Mesothelial cell of epicardium (in vitro differentiated cells): ENCODE data around the gene RSU1. TPM values are rescaled to one million over a fixed set of nuclear protein-coding genes. Genes with fewer than 3 reads are reported as not detected.

Experiments
- DNase-seq, 2 experiments: peaks; one replicate each; pipeline ENCODE4 v3.0.0; 2021; ENCODE audit warnings: low spot score in 2 of 2; ENCODE audit not compliant: unreplicated experiment in 2 of 2
- H3K27ac Mint-ChIP-seq: 2 replicates; pipeline ENCODE4 v1.8.0; 2021; ENCODE audit warnings: mixed read lengths
- H3K27me3 Mint-ChIP-seq: 2 replicates; pipeline ENCODE4 v1.8.0; 2021; ENCODE audit warnings: low read depth, mixed read lengths
- H3K36me3 Mint-ChIP-seq: 2 replicates; pipeline ENCODE4 v1.8.0; 2021; ENCODE audit warnings: mixed read lengths
- H3K4me1 Mint-ChIP-seq: 2 replicates; pipeline ENCODE4 v1.8.0; 2021; ENCODE audit warnings: mixed read lengths
- H3K4me3 Mint-ChIP-seq: 2 replicates; pipeline ENCODE4 v1.8.0; 2021; ENCODE audit warnings: mild to moderate bottlenecking, moderate library complexity, mixed read lengths
- H3K9me3 Mint-ChIP-seq: 2 replicates; pipeline ENCODE4 v1.8.0; 2021; ENCODE audit warnings: mixed read lengths
- total RNA-seq: library from RNA; stranded (reverse); gene quantifications from 3 replicates; pipeline ENCODE4 v1.2.1, GENCODE V29; 2021
- TF ChIP-seq, protein P1 (sequence below): fragments of 200-600 bp; sonication (generic); IDR thresholded peaks from one replicate; pipeline ENCODE4 v1.5.0; 2021; ENCODE audit warnings: antibody characterized with exemption; ENCODE audit not compliant: unreplicated experiment

The RSU1 gene
- total RNA-seq, 1 donor from 2014 or later = 36.2 TPM

DNA sequence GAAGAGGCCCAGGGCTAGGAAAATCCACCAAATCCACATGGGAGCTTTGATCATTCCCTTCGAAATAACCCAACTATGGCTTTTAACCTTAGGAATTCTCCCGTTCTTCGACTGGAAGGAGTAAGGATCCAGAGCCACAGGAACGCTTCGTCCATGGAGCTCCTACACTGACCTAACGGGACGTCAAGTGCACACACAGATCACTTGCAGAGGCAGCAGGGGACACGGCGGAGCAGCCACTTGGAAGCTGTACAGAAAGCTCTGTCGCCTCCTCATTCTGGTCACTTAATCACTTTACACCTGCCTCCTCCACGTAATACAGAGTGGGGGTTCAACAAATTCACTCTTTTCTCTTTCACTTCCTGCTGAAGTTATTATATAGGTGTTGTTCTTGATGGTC lies 43.9 kb downstream of the RSU1 start:
- Mint-ChIP-seq H3K4me1 (no peaks in the 10 kb centered on the region), H3K4me3 (no peak overlapping the region), H3K27ac (no peak overlapping the region), H3K9me3 (no peaks in the 10 kb centered on the region), H3K36me3 (no peaks in the 10 kb centered on the region), H3K27me3 (no peaks in the 10 kb centered on the region)
- TF ChIP-seq, protein P1, sequence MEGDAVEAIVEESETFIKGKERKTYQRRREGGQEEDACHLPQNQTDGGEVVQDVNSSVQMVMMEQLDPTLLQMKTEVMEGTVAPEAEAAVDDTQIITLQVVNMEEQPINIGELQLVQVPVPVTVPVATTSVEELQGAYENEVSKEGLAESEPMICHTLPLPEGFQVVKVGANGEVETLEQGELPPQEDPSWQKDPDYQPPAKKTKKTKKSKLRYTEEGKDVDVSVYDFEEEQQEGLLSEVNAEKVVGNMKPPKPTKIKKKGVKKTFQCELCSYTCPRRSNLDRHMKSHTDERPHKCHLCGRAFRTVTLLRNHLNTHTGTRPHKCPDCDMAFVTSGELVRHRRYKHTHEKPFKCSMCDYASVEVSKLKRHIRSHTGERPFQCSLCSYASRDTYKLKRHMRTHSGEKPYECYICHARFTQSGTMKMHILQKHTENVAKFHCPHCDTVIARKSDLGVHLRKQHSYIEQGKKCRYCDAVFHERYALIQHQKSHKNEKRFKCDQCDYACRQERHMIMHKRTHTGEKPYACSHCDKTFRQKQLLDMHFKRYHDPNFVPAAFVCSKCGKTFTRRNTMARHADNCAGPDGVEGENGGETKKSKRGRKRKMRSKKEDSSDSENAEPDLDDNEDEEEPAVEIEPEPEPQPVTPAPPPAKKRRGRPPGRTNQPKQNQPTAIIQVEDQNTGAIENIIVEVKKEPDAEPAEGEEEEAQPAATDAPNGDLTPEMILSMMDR = no peak
- no peak for DNase-seq

DNA sequence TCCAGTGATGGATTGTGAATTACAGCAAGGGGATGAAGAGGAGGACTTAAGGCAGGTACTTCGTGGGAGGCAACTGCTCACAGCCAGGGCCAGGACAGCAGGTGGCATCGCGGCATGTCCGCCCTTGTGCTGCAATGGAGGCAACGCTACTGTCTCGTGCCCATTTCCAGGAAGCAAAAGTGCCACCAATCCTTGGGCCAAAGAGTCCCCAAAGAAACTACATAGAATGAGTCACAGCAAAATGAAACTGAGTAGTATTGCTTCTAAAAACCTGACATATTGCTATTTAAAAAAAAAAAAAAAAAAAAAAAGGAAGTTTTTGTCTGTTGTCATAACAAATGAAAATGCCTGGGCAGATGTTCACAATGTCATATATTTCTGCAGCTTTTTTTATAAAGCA lies 46.6 kb downstream of the RSU1 start:
- Mint-ChIP-seq H3K36me3 (no peaks in the 10 kb centered on the region), H3K4me1 (no peaks in the 10 kb centered on the region), H3K9me3 (no peaks in the 10 kb centered on the region), H3K4me3 (no peak overlapping the region), H3K27ac (no peak overlapping the region), H3K27me3 (no peaks in the 10 kb centered on the region)
- DNase-seq = no peak
- TF ChIP-seq, protein P1 = no peak

DNA sequence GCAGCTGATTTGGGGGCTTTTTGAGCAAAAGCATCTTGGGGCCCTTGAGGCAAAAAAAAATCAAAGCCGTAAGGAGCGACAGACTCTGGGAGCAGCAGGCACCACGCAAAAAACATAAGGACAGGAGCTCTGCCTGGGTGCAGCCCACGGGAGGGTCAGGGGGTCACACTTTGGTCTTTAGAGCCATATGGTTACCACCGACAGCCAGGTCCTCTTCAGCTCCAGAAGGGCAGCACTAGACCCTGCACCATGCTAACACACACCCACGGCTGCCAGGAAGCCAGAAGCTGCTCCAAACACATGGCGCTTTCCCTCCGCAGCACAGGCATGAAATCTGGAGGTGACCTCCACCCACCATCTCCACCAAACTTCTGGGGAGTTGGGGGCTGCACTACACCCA lies 47.1 kb downstream of the RSU1 start:
- no peaks in the 10 kb centered on the region for H3K36me3 Mint-ChIP-seq
- no peaks in the 10 kb centered on the region for H3K4me1 Mint-ChIP-seq
- no peak overlapping the region for H3K27ac Mint-ChIP-seq
- no peak overlapping the region for H3K4me3 Mint-ChIP-seq
- no peaks in the 10 kb centered on the region for H3K27me3 Mint-ChIP-seq
- no peaks in the 10 kb centered on the region for H3K9me3 Mint-ChIP-seq
- no peak for DNase-seq
- TF ChIP-seq, protein P1 = no peak

DNA sequence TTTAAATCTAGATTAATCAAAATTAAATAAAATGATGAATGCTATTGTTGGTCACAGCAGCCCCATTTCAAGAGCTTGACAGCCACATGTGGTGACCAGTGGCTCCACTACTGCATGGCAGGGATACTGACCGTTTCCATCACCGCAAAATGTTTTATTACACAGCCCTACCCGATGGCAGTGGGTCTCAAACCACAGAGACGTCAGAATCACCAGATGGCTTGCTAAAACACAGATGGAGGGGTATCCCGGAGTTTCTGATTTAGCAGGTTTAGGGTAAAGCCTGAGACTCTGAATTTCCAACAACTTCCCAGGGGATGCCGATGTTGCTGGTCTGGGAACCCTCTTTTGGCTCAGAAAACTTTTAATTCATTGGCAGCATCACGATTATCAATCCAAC lies 47.9 kb downstream of the RSU1 start:
- Mint-ChIP-seq H3K9me3 (no peaks in the 10 kb centered on the region), H3K4me3 (no peak overlapping the region), H3K27ac (no peak overlapping the region), H3K27me3 (no peaks in the 10 kb centered on the region), H3K36me3 (peaks cover under 1% of the 10 kb centered on the region), H3K4me1 (no peaks in the 10 kb centered on the region)
- TF ChIP-seq, protein P1 = no peak
- DNase-seq = no peak

DNA sequence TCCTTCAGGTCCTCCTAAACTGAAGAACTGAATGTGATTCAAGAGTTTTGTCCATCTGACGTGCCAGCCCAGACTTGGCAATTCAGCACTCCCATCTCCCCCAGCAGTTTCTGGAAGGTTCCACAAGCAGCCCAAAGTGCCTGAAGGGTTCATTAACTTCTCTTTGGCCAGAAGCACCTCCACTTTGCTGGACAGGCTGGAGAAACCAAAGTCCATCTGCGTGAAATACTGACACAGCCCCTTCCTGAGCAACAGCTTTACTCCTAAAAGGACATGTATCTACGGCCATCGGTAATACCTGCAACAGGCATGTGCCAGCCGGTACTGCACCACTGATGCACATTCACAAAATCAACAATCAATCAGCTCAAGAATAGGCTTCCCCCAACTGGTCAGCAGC lies 48.5 kb downstream of the RSU1 start:
- Mint-ChIP-seq H3K36me3 (peaks cover 2% of the 10 kb centered on the region), H3K27me3 (no peaks in the 10 kb centered on the region), H3K27ac (no peak overlapping the region), H3K4me3 (no peak overlapping the region), H3K4me1 (no peaks in the 10 kb centered on the region), H3K9me3 (no peaks in the 10 kb centered on the region)
- DNase-seq = no peak
- TF ChIP-seq, protein P1 = no peak
